GM18858 (cell line): ENCODE results near the gene DHCR7.

Source experiments
- ATAC-seq: cut with Tn5 transposase; IDR thresholded peaks from one replicate; pipeline ENCODE4 v1.9.1; 2021; ENCODE audit not compliant: unreplicated experiment

The DHCR7 gene

GRCh38 chr11:71458146-71459070 lies 10.2 kb upstream of the DHCR7 start:
- ATAC-seq: no peak

- no peak for ATAC-seq
Observed at GRCh38 chr11:71456831-71457230, 8.6 kb upstream of the DHCR7 start.

- no peak for ATAC-seq
Observed at GRCh38 chr11:71456294-71456693, 8.1 kb upstream of the DHCR7 start.

GRCh38 chr11:71454470-71455113 lies 6.4 kb upstream of the DHCR7 start:
- no peak for ATAC-seq

- ATAC-seq: no peak
Observed at GRCh38 chr11:71453918-71454304, 5.7 kb upstream of the DHCR7 start.

GRCh38 chr11:71453037-71453917 lies 5.1 kb upstream of the DHCR7 start, which contains the start of gene NADSYN1:
Gene NADSYN1, plus strand, starts transcription at chr11:71453203. Its CDS starts 94 bp downstream, at chr11:71453297.
- ATAC-seq: no peak

GRCh38 chr11:71452199-71453036 lies 4.2 kb upstream of the DHCR7 start:
- no peak for ATAC-seq

GRCh38 chr11:71451596-71452198 lies 3.5 kb upstream of the DHCR7 start:
- no peak for ATAC-seq

- ATAC-seq: no peak
Observed at GRCh38 chr11:71450939-71451338, 2.7 kb upstream of the DHCR7 start.

GRCh38 chr11:71450507-71450906 lies 2.3 kb upstream of the DHCR7 start:
- no peak for ATAC-seq

- ATAC-seq: no peak
Observed at GRCh38 chr11:71449596-71449995, 1.4 kb upstream of the DHCR7 start.

GRCh38 chr11:71447791-71448256 lies 369 bp downstream of the DHCR7 start:
- ATAC-seq: no peak

- no peak for ATAC-seq
Observed at GRCh38 chr11:71446942-71447688, 1.1 kb downstream of the DHCR7 start.

GRCh38 chr11:71446150-71446549 lies 2.0 kb downstream of the DHCR7 start:
- ATAC-seq: no peak

GRCh38 chr11:71444811-71445210 lies 3.4 kb downstream of the DHCR7 start:
- ATAC-seq: no peak

- ATAC-seq: no peak
Observed at GRCh38 chr11:71443736-71444445, 4.3 kb downstream of the DHCR7 start.

- no peak for ATAC-seq
Observed at GRCh38 chr11:71442880-71443279, 5.3 kb downstream of the DHCR7 start.

GRCh38 chr11:71442123-71442522 lies 6.1 kb downstream of the DHCR7 start:
- no peak for ATAC-seq
